Cardiac muscle cell (in vitro differentiated cells and primary cell): ENCODE data around the gene PSORS1C2. TPM values are rescaled to one million over a fixed set of nuclear protein-coding genes. Genes with fewer than 3 reads are reported as not detected.
A peak's percentile ranks its signal among the peaks of the same experiment; 100 is the strongest.

Source experiments
- DNase-seq, 2 donors: peaks; one replicate each; pipeline versions ENCODE4 v3.0.0 to v3.0.0-alpha.2; 2010 to 2017; ENCODE audit warnings: low read depth in 1 of 2, low spot score in 1 of 2
- H3K27ac ChIP-seq: fragments of 200-600 bp; sonication (generic); 2 replicates; pipeline ENCODE4 v1.5.1; 2016
- H3K27me3 ChIP-seq: fragments of 200-600 bp; sonication (generic); 2 replicates; pipeline ENCODE4 v1.6.0; 2016; ENCODE audit warnings: control low read depth
- H3K36me3 ChIP-seq: fragments of 200-600 bp; sonication (generic); 2 replicates; pipeline ENCODE4 v1.5.1; 2016; ENCODE audit warnings: control low read depth
- H3K4me1 ChIP-seq: fragments of 200-600 bp; sonication (generic); 2 replicates; pipeline ENCODE4 v1.8.1; 2017; ENCODE audit warnings: low read depth, mild to moderate bottlenecking, mixed run types
- H3K4me3 ChIP-seq: fragments of 200-600 bp; sonication (generic); 2 replicates; pipeline ENCODE4 v1.5.1; 2016; ENCODE audit warnings: mild to moderate bottlenecking
- H3K9me3 ChIP-seq: fragments of 200-600 bp; sonication (generic); 2 replicates; pipeline ENCODE4 v1.5.1; 2017; ENCODE audit warnings: low read depth, mild to moderate bottlenecking, control low read depth
- CTCF ChIP-seq: IDR thresholded peaks from 2 replicates; pipeline ENCODE4 v1.5.1; 2012; ENCODE audit warnings: low read depth, mild to moderate bottlenecking, low read length
- polyA plus RNA-seq: library from polyadenylated mRNA; unstranded; fragments of >200 nt; fragmentation: Nextera tagmentation; extraction: Ambion mirVana; gene quantifications from 2 replicates; pipeline ENCODE4 v1.2.1, GENCODE V29; 2016
- total RNA-seq: library from RNA; depleted of rRNA; stranded (reverse); fragments of >200 nt; gene quantifications from 2 replicates; pipeline ENCODE4 v1.2.3, GENCODE V29; 2016

The PSORS1C2 gene
- total and polyA plus RNA-seq, 2 experiments from 2014 or later, result not detected

GRCh38 chr6:31145386-31145785 lies 6.5 kb upstream of the PSORS1C2 start:
- no peak for TF ChIP-seq CTCF
- Histone ChIP-seq H3K4me3 (no peak overlapping the region), H3K36me3 (no peaks in the 10 kb centered on the region)

GRCh38 chr6:31144970-31145340 lies 6.1 kb upstream of the PSORS1C2 start:
- Histone ChIP-seq H3K9me3 (no peaks in the 10 kb centered on the region), H3K36me3 (no peaks in the 10 kb centered on the region), H3K27me3 (no peaks in the 10 kb centered on the region), H3K4me1 (no peaks in the 10 kb centered on the region), H3K4me3 (no peak overlapping the region), H3K27ac (no peak overlapping the region)
- no peak for DNase-seq
- TF ChIP-seq CTCF, result no peak

More at GRCh38 chr6:31145386-31145785, 6.5 kb upstream of the PSORS1C2 start:
- DNase-seq, result no peak
- Histone ChIP-seq H3K27ac (no peak overlapping the region), H3K9me3 (no peaks in the 10 kb centered on the region), H3K27me3 (no peaks in the 10 kb centered on the region), H3K4me1 (no peaks in the 10 kb centered on the region)

- Histone ChIP-seq H3K36me3 (no peaks in the 10 kb centered on the region), H3K4me3 (no peak overlapping the region), H3K9me3 (no peaks in the 10 kb centered on the region), H3K27ac (no peak overlapping the region), H3K4me1 (no peaks in the 10 kb centered on the region), H3K27me3 (no peaks in the 10 kb centered on the region)
- TF ChIP-seq CTCF, result no peak
- DNase-seq, result no peak
These were observed 5.6 kb upstream of the PSORS1C2 start for GRCh38 chr6:31144296-31144969.

GRCh38 chr6:31143148-31143547 lies 4.3 kb upstream of the PSORS1C2 start:
- TF ChIP-seq CTCF, result no peak

GRCh38 chr6:31142361-31142761 lies 3.5 kb upstream of the PSORS1C2 start:
- H3K9me3 ChIP-seq, result no peaks in the 10 kb centered on the region
- H3K4me3 ChIP-seq, result no peak overlapping the region
- H3K27ac ChIP-seq, result no peak overlapping the region
- no peaks in the 10 kb centered on the region for H3K36me3 ChIP-seq
- no peak for DNase-seq
- H3K4me1 ChIP-seq, result no peaks in the 10 kb centered on the region
- no peaks in the 10 kb centered on the region for H3K27me3 ChIP-seq
- TF ChIP-seq CTCF, result no peak

More at GRCh38 chr6:31143148-31143547, 4.3 kb upstream of the PSORS1C2 start:
- Histone ChIP-seq H3K36me3 (no peaks in the 10 kb centered on the region), H3K27ac (no peak overlapping the region), H3K27me3 (no peaks in the 10 kb centered on the region), H3K4me1 (no peaks in the 10 kb centered on the region), H3K9me3 (no peaks in the 10 kb centered on the region), H3K4me3 (no peak overlapping the region)
- DNase-seq, result peak; percentile 38 to 91
